ENCODE data around the gene PRR19.

- TF ChIP-seq CTCF (IDR thresholded peaks at IDR 0.05): no peak
- no peak for TF ChIP-seq POLR2A (IDR thresholded peaks at IDR 0.05)
- no peak for TF ChIP-seq POLR2AphosphoS5 (IDR thresholded peaks at IDR 0.05)
- TF ChIP-seq EP300 (IDR thresholded peaks at IDR 0.05): no peak
Observed at GRCh38 chr19:42269478-42270345, 32.2 kb upstream of the PRR19 start.

Measured in stomach (tissue), 4 donors.